ENCODE measurements around the gene SLC39A6. TPM values are rescaled to one million over a fixed set of nuclear protein-coding genes. Genes with fewer than 3 reads are reported as not detected.
A peak's percentile ranks its signal among the peaks of the same experiment; 100 is the strongest.
"Not testable (repeated sequence)": the region's sequence is repeated elsewhere in the genome, so short reads cannot be mapped to it uniquely, and the experiment has no call there.

SLC39A6 gene
- total and polyA plus RNA-seq, 7 donors, result 8.9 to 21.6 (median 14.9) TPM

DNA sequence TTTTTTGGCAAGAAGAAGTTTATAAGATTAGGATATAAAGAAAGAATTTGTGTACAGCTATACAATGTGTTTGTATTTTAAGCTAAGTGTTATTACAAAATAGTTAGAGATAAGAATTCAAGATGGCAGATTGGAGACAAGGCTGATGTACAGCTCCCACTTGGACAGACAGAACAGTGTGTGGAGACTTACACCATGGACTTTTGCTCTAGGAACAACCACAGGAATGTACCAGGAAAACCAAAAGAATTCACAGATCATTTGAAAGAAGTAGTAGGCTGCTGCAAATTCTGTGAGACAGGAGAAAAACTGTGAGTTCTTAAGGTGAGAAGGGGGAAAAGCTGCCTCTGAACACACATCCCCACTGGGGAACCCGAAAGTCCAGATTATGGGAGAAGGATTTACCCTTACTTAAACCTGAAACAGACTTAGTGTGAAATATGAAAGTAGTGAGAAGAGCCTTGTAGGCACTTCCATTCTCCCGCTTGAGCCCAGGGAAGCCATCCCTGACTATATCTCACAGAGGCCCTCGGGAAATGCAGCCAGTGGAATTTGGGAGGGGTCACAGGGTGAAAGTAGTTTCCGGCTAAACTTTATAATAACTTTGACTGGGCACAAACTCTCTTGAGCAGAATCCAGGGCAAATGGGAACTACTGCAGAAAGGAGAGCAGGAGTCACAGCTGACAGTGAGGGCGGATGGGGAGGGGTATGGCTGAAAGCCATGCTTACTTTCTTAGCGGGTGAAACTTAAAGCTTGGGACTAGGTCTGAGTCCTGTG is 50.2 kb downstream of the SLC39A6 start:
- ATAC-seq, result no peak

DNA sequence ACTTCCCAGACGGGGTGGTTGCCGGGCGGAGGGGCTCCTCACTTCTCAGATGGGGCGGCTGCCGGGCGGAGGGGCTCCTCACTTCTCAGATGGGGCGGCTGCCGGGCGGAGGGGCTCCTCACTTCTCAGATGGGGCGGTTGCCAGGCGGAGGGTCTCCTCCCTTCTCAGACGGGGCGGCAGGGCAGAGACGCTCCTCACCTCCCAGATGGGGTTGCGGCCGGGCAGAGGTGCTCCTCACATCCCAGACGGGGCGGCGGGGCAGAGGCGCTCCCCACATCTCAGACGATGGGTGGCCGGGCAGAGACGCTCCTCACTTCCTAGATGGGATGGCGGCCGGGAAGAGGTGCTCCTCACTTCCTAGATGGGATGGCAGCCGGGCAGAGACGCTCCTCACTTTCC is 51.4 kb downstream of the SLC39A6 start:
- H3K36me3 ChIP-seq (ENCODE audit: insufficient read depth in 1 of 2, low read depth in 1 of 2); intact Hi-C loops (cut with DNase I); H3K4me3 ChIP-seq; H3K9me3 ChIP-seq; DNase-seq; H3K27me3 ChIP-seq (ENCODE audit: insufficient read depth in 3 of 3, low read length in 2 of 3); ATAC-seq; H3K27ac ChIP-seq; H3K4me1 ChIP-seq: not testable (repeated sequence)
- WGBS, 3 donors, result 95 to 96% methylated on average over 11 to 25 of the region's 27 CpGs; no CpG with 5 or more reads in 1 of the 3 donors

More for the DNA sequence above, 50.2 kb downstream of the SLC39A6 start:
- no peaks in the 10 kb centered on the region for H3K4me1 ChIP-seq
- intact Hi-C loops (cut with DNase I), result no loop called here
- H3K27ac ChIP-seq, result no peak overlapping the region
- no peaks in the 10 kb centered on the region for H3K27me3 ChIP-seq (ENCODE audit: insufficient read depth in 3 of 3, low read length in 2 of 3)
- H3K9me3 ChIP-seq, result peaks cover 9% of the 10 kb centered on the region
- 75% methylated on average over 6 of the region's 6 CpGs for WGBS, 3 donors
- H3K36me3 ChIP-seq (ENCODE audit: insufficient read depth in 1 of 2, low read depth in 1 of 2), result no peaks in the 10 kb centered on the region
- no peak overlapping the region for H3K4me3 ChIP-seq
- DNase-seq, result no peak
- TF ChIP-seq, protein P1, sequence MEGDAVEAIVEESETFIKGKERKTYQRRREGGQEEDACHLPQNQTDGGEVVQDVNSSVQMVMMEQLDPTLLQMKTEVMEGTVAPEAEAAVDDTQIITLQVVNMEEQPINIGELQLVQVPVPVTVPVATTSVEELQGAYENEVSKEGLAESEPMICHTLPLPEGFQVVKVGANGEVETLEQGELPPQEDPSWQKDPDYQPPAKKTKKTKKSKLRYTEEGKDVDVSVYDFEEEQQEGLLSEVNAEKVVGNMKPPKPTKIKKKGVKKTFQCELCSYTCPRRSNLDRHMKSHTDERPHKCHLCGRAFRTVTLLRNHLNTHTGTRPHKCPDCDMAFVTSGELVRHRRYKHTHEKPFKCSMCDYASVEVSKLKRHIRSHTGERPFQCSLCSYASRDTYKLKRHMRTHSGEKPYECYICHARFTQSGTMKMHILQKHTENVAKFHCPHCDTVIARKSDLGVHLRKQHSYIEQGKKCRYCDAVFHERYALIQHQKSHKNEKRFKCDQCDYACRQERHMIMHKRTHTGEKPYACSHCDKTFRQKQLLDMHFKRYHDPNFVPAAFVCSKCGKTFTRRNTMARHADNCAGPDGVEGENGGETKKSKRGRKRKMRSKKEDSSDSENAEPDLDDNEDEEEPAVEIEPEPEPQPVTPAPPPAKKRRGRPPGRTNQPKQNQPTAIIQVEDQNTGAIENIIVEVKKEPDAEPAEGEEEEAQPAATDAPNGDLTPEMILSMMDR (IDR thresholded peaks at IDR 0.05), result no peak

DNA sequence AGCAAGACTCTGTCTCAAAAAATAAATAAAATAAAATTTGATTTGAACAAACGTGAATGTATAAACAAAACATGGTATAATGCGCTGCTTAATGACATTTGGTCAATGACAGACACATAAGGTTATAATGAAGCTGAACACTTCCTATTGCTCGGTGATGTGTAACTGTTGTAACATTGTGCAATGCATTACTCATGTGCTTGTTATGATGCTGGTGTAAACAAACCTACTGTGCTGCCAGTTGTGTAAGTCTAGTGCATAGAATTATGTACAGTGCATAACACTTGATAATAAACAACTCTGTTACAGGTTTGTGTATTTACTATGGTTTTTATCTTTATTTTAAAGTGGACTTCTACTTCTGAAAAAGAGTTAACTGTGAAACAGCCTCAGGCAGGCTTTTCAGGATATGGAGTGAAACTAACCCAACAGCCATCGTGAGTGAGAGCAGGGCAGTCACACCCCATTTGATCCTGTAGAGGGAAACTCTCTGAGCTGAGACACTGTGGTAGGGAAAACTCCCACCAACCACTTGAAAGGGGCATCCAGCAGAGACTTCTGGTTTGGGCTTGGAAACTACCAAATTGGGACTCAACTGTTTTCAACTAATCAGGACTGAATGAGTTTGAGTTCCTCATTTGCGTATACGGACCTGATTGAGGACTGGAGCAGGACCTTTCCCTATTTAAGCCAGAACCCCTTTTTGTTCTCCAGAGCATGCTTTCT is 53.1 kb downstream of the SLC39A6 start:
- 69 to 73% (median 73%) methylated on average over 6 of the region's 6 CpGs for WGBS, 3 donors
- ATAC-seq, result peak in 2 of 4 donors; percentile 45 to 59
- no peak overlapping the region for H3K4me3 ChIP-seq

DNA sequence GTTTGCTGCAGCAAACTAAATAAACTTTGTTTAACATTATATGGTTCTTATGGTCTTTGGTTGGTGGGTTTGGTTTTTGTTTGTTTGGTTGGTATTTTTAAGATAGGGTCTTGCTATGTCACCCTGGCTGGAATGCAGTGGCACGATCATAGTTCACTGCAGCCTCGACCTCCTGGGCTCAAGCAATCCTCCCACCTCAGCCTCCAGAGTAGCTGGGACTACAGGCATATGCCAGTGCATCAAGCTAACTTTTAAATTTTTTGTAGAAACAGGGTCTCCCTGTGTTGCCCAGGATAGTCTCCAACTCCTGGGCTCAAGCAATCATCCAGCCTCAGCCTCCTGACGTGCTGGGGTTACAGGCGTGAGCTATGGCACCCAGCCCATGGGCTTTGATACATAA is 54.7 kb downstream of the SLC39A6 start:
- H3K27ac ChIP-seq, result no peak overlapping the region
- no peaks in the 10 kb centered on the region for H3K4me1 ChIP-seq
- DNase-seq (no peak), ATAC-seq (no peak)
- no peak overlapping the region for H3K4me3 ChIP-seq
- no peaks in the 10 kb centered on the region for H3K9me3 ChIP-seq
- no peaks in the 10 kb centered on the region for H3K36me3 ChIP-seq (ENCODE audit: insufficient read depth in 1 of 2, low read depth in 1 of 2)
- 77 to 86% (median 81%) methylated on average over 4 of the region's 4 CpGs for WGBS, 3 donors
- no peaks in the 10 kb centered on the region for H3K27me3 ChIP-seq (ENCODE audit: insufficient read depth in 3 of 3, low read length in 2 of 3)
- intact Hi-C loops (cut with DNase I), result no loop called here
- TF ChIP-seq, protein P1 (IDR thresholded peaks at IDR 0.05), result no peak

More for the DNA sequence above, 53.1 kb downstream of the SLC39A6 start:
- Histone ChIP-seq H3K27ac (no peak overlapping the region), H3K4me1 (no peaks in the 10 kb centered on the region), H3K27me3 (ENCODE audit: insufficient read depth in 3 of 3, low read length in 2 of 3) (no peaks in the 10 kb centered on the region), H3K9me3 (peaks cover 4% of the 10 kb centered on the region), H3K36me3 (ENCODE audit: insufficient read depth in 1 of 2, low read depth in 1 of 2) (no peaks in the 10 kb centered on the region)
- intact Hi-C loops (cut with DNase I), result no loop called here
- TF ChIP-seq, protein P1 (IDR thresholded peaks at IDR 0.05), result no peak
- DNase-seq, result no peak

DNA sequence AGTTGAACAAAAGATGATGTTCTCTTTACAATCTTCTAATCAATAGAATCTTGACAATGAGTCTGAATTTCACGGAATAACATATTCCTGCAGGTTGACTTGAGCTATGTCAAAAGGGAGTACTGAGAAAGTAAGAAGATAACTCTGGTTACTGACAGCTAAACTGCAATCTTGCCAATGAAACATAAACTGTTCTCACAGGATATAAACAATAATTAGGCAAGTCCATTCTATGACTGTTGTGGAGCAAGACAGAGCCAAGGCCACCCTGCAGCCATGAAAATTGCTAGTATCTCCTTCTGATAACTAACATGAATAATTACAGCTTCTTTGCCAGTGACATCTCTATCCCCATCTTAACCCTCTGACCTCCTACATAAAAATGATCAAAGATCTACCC is 55.5 kb downstream of the SLC39A6 start:
- Histone ChIP-seq H3K9me3 (no peaks in the 10 kb centered on the region), H3K4me1 (no peaks in the 10 kb centered on the region), H3K4me3 (no peak overlapping the region), H3K27me3 (ENCODE audit: insufficient read depth in 3 of 3, low read length in 2 of 3) (no peaks in the 10 kb centered on the region), H3K27ac (no peak overlapping the region), H3K36me3 (ENCODE audit: insufficient read depth in 1 of 2, low read depth in 1 of 2) (no peaks in the 10 kb centered on the region)
- WGBS, 3 donors, result 82 to 94% (median 93%) methylated on average over 1 of the region's 1 CpG
- intact Hi-C loops (cut with DNase I), result no loop called here
- no peak for ATAC-seq
- TF ChIP-seq, protein P1 (IDR thresholded peaks at IDR 0.05), result no peak
- DNase-seq, result no peak

DNA sequence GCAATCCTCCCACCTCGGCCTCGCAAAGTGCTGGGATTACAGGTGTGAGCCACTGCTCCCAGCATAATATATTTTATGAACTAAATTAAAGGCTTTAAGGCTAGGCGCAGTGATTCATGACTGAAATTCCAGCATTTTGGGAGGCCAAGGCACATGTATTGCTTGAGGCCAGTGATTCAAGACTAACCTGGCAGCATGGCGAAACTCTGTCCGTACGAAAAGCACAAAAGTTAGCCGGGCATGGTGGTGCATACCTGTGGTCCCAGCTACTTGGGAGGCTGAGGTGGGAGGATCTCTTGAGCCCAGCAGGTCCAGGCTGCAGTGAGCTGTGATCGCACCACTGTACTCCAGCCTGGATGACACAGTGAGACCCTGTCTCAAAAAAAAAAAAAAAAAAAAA is 56.7 kb downstream of the SLC39A6 start:
- DNase-seq; intact Hi-C loops (cut with DNase I); H3K9me3 ChIP-seq; H3K4me1 ChIP-seq; H3K36me3 ChIP-seq (ENCODE audit: insufficient read depth in 1 of 2, low read depth in 1 of 2); H3K4me3 ChIP-seq; ATAC-seq; H3K27ac ChIP-seq; H3K27me3 ChIP-seq (ENCODE audit: insufficient read depth in 3 of 3, low read length in 2 of 3): not testable (repeated sequence)
- 92 to 95% (median 94%) methylated on average over 8 of the region's 8 CpGs for WGBS, 3 donors

All from psoas muscle (tissue), 8 donors.